Activated CD4-positive, alpha-beta T cell treated with anti-CD3 and anti-CD28 coated beads, Interleukin-2, amount 50 U/mL, for 48 hours (primary cell): ENCODE results near the gene EIPR1.

ENCODE experiments used
- DNase-seq, 2 experiments: peaks; one replicate each; pipeline ENCODE4 v3.0.0-alpha.2; 2020

Gene EIPR1

DNA sequence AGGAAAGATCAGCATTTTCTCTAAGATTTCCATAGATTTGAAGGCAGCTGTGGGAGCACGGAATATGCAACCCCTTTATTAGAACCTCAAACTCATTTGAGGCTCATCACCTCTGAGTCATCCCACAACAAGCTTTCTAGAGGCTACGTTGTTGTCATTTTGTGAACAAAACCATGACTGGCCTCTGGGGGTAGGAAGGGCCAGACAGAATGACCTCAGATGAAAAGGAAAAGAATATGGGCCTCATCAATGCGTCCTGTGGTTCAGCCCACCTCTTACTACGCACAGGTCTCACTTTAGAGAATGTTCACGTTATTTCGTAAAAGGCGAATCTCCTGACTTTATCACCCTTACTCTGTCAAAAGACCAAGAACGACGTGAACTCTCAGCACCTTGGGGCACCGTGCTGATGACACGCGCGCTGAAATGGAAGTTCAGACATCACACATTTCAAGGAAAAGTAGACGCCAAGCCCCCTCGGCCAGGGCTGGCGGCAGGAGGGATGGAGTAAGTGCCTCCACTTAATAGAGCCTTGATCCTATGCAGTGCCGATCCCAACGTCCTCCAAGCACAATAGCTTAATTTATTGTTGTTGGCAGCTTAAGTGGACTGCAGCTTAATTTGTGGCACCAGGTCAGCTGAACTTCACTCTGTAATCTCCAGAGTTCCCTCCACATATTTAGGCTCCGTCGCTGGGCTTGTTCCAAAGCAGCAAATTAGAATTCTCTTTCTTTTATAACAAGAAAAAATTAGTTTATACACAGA lies 208.3 kb downstream of the EIPR1 start:
- no peak for DNase-seq

DNA sequence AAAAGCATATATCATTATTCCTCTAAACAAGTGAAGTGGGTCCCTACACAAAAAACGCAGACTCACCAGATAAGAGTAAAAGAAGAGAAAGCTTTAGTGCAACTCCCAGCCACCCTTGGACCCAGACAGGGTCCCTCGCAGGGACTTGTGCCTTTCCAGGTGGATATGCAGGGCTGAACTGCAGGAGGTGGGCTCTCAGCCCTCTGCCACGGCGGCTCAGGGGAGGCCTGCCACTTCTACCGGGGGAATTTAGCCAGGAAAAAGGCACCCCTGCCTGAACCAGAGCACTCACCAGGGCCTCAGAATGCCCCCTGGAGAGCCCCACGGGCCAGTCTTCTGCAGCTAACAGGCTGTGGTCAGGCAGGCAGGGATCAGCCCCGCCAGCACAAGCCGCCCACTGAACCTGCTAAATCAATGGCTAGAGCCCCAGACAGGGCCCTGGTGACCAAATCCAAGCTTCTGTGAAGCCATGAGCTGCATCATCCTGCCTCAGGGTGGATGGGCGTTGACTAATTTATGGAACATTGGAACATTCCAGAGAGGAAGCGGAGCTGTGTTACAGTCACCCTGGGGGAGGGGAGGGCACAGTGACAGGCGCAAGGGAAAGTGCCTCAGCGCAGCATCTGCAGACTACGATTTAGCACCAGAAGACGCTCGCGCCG lies 209.3 kb downstream of the EIPR1 start:
- no peak for DNase-seq

DNA sequence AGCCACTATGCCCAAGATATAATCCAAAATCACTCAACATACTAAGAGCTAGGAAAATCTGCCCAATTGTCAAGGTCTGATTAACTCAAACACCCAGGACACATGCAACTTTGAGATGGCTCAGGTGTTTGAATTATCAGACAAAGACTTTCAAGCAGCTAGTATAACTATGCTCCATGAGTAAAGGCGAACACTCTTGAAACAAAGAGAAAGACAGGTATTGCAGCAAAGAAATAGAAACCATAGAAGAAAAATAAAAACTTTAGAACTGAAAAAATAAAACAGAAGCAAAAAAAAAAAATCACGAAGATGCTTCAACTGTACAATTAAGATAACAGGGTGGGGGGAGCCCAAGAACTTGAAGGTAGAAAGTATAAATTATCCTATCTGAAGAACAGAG lies 214.2 kb downstream of the EIPR1 start:
- DNase-seq, result no peak

DNA sequence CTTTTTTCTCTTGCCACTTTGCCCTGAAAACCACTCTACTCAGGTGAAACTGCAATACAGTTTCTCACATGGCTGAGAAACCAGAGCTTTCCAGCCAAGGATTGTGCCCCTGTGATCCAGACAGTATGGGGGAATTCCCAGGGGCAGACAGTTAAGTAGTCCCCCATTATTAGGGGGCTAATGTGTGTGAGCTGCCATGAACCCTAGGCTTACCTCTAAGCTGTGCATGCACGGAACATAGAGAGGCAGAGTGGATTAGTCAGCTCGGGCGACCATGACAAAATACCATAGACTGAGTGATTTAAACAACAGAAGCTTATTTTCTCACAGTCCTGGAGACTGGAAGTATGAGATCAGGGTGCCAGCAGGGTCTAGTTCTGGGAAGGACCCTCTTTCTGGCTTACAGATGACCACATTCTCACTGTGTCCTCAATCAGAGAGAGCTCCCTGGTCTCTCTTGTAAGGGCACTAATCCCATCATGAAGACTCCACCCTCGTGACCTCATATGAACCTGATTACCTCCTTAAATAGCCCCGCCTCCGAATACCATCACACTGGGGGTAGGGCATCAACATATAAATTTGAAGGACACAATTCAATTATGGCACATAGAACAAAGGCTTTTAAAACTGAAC lies 215.1 kb downstream of the EIPR1 start:
- no peak for DNase-seq

DNA sequence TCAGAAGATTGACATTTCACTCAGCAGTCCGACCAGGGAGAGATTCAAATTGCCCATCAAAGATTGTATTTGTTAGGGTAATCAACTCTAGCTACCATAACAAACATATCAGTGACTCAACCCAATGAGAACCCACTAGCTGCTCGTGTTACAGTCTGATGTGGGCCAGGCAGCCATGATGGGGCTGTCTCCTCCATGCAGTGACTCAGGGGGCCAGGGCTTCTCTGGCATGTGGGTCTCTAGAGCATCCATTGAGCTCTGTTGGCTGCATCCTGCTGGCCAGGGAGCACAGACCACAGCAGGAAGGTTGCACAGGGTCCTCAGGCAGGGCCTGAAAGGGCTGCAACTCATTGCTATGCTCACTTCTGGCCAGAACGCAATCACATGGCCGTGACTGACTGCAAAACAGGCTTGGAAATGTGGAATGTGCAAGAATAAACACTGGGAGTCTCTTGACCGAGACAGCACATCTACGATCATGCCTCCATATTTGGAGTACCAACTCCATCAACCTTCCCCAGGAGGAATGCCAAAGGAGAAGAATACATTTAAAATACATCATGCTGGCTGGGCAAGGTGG lies 216.8 kb downstream of the EIPR1 start:
- no peak for DNase-seq

DNA sequence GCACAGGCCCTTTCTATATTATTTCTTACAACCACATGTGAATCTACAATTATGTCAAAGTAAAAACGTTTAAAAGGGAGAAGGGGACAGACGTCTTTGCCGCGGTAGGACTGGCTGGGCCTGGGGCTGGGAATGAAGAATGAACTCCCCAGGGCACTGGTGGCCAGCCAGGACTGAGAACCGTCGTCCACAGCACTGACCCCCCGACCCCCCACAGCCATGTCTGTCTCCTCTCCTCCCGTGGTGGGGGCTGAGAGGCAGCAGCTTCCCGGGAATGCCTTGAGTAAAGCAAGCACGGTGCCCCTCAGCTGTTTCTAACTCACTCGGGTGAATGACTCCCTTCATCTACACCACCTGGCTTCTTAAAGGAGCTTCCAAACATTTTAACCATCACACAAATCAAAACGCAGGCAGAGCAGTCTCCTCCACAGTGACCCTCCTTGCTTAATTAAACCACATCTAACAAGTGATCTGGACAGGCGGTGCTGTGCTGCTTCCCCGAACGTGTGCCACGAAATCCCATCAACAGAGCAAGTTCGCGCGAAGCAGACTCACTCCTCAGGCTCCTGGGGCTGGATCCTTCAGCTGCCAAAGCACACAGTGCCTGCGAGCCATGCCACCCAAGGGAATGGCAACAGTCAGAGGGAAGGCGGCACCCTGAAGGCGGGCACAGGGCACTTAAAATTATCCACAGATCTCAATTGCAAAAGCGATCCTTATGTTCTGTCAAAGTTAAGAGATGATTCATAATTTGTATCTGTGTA lies 217.7 kb downstream of the EIPR1 start:
- DNase-seq, result no peak

DNA sequence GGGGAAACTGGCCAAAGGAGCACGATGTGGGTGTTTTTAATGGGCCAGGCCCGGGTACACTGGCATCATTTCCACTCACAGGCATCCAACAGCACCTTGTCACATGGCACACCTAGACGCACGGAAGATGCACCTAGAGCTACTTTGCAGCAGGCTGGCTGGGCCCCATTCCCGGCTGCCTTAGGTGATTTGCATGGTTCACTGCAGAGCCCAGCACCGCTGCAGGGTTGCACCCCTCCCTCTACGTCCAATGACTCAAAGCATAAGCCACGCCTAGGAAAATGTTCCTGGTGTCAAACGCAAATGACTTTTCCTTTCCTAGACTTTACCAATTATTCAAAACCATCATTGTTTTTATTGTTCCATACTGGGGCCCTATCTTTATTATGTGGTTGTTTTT lies 222.9 kb downstream of the EIPR1 start:
- no peak for DNase-seq

DNA sequence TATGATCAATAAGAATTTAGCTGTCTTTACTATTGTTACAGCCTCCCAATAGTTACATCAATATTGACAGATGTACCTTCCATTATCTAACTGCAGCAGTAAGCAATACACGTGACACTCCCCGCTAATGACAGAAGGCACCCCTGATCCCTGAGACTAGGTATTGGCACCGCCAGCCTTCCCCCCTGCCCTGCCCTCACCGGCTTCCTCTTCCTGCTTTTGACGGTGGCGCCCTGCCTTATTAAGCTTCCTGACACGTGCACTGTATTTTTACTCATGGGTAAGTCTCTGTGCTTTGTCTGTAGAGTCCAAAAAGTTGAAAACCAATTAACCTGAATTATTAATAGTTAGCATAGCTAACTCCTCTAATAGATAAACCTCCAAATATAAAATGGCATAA lies 223.5 kb downstream of the EIPR1 start:
- DNase-seq, result no peak

DNA sequence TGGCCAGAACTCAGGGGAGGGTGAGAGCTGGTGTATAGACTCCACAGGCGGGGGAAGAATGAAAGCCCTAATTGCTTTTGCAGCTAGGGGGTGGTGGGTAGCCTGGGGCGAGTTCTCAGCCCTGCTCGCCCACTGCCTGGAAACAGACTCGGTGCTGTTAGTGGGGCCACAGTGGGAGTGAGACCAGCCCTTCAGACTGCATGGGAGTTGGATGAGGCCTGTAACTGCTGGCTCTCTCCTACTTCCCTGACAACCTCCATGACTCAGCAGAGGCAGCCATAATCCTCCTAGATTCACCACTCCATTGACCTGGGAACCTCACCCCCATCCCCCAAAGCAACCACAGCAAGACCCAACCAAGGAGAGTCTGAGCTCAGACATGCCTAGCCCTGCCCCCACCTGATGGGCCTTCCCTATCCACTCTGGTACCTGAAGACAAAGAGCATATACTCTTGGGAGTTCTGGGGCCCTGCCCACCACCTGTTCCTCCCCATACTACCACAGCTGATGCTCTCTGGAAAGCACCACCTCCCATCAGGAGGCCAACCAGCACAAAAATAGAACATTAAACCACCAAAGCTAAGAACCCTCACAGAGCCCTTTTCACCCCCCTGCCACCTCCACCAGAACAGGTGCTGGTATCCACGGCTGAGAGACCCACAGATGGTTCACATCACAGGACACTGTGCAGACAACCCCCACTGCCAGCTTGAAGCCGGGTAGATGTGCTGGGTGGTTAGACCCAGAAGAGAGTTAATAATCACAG lies 226.3 kb downstream of the EIPR1 start:
- DNase-seq, result no peak

DNA sequence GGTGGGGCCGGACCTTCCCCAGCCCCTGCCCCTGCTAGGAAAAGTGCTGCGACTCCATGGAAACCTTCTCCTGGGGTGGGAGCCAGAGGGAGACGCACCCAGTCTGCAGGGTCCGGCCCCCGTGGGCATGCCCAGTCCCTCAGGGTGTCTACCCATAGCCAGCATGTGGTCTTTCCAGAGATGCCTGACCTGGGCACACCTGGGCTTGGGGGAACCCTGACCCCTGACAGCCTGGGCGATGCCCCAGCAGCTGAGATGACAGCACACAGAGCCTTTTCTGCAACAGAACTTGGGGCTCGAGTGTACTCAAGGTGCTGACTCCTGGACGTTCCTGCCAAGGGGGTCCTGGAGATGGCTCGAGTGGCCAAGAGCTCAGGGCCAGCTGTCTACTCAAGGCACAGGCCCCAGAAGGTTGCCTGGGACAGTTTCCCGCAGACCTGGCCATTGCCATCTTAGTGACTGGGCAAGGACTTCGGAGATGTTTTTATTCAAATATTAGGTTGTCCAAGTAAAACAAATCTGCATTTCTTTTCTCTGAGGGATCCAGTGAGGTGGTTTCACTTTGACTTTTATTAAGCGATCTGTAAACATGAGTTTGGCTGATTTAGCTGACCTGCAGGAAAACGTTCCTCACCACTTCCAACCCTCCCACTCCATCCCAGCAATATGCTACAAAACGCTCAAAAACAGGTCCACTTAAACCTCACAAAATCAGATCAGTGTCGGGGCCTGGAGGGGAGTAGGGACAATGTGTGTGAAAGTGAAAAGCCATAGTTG lies 228.0 kb downstream of the EIPR1 start:
- no peak for DNase-seq

DNA sequence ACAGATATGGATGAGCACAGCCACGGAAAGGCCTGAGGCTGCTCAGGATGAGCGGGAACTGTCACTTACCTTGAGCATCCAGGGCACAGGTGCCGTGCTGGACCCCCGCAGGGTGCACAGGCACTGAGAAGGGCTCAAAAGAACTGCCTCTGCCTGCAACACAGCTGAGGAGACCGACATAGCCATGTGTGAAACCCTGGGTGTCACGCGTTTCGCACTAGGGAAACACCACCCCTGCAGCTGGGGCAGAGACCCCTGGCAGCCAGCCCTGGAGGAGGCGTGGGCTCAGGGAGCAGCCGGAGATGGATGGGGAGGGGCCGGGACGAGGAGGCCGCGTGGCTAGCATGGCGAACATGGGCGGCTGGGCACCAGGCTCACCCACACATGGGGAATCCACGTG lies 228.9 kb downstream of the EIPR1 start:
- DNase-seq, result no peak

DNA sequence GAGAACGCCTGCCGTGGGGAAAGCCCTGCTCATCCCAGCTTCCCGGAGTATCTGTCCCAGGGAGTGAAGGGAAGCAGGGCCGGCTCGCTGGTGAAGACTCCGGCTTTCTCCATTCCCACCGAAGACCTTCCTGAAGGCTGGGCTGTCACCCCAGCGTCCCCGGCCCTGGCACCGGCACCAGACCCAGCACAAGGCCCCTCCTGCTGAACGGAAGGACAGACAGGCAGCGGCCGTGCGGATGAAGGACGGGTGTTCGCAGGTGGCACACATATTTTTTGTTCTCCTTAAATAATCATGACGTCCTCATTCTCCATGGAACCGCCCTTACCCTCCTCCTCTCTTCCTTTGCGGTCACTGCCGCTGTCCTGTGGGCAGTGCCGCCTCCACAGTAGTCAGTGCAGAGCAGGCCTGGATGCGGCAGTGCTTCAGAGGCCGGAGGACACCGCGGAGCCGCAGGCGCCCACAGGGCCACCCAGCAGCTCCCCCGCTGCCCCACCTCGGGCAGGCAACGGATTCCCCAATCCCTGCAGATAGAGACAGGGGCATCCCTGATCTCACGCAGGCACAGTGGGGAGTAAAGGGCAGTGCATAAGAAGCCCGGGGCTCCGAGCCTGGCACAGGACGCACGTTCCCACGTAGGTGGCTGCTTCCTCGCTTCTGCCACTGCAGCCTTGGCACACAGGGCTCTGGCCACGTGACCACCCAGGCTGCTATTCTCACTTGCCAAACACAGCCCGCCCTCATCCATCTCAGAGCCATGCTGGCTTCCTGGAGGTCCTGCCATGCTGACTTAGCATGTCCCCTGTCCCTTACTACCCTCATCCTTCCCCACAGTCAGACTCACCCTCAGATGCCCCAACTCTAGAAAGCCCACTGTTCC lies 229.7 kb downstream of the EIPR1 start:
- DNase-seq, result no peak

DNA sequence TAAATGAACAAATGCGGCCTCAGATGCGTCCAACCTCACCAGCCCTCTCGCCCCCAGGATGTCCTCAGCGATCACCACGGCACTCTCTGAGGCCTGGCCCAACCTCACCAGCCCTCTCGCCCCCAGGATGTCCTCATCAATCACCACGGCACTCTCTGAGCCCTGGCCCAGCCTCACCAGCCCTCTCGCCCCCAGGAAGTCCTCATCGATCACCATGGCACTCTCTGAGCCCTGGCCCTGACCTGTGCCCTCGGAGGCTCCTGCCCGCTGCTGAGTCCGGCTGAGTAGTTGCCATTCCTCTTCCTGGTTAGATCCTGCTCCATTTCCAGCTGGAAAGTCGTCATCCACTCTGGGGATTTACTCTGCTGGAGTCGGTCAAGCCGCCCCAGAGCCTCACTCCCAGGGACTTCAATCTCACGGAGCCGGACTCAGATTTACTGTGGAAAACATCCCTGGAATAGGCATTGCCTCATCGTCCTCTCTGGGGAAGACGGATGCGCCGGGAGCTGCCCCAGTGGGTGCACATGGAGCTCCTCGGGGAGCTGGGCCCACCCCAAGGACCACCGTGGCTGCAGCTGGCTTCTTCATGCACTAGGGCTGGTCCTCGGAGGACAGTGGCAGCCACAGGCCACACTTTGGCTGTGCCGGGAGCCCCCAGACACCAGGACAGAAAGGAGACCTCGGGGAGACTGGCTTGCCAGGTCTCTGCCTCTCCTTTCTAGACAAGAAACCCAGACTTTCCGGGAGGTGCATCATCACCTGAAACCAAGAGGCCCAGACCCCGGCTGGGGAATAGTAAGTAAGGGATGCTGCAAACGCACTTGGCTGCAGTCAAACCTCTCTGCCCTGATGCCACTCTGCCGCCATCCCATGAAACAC lies 230.6 kb downstream of the EIPR1 start:
- DNase-seq, result no peak

DNA sequence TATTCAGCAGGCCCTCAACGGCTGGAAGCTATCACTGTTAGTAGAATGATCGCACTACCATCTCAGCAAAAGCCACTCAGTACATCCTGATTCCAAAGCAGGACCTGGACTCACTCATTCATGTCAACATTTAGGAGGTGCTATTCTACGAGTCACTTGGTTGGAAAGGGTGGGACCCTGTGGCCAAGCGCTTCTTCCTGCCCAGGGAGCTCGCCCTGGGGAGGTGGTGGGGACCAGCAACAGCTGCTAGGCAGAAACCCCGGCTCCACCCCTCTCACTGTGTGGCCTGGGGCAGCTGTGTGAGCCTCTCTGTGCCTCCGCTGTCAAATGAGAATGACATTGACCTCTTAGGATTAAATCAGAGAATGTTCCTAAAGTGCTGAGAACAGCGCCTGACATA lies 231.4 kb downstream of the EIPR1 start:
- no peak for DNase-seq

DNA sequence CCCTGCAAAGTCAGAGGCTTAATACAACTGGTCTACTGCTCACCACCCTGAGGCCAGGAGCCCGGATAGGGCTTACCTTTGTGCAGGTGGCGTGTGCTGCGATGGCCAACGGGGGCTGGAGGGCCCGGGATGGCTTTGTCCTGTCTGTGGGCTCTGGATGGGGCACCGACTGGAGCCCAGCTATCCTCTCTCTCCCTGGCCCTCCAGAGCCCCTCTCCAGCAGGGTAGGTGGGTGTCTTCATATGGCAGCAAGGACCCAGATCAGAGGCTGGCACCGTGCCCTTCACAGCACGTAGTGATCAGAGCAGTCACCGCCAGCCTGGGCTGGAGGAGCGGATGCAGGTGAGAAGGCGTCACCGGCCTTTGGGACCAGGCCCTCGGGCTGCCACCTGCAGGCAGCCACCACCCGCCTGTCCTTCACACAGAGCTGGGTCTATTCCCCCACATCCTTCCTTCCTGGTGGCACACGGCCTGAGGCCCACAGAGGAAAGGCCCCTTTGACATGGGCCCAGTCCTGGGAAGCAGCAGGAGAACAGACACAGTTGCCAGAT lies 232.1 kb downstream of the EIPR1 start:
- no peak for DNase-seq

DNA sequence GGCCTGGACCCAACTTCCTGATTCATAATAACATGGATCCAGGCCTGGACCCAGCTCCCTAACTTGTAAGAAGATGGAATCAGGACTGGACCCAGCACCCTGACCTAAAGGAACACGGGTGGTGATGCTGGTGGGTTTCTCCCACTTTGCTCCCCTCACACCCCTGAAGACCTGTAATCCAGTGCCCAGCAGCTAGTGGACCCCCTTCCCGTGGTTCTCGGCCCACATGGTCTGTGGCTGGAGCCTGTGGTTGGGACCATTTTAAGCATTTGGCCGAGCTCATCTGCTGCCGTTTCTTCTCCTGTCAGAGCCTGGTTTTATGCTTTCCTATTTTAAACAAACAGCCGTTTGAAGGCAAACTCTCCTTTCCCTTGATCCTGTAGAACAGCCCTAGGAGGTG lies 232.8 kb downstream of the EIPR1 start:
- no peak for DNase-seq

DNA sequence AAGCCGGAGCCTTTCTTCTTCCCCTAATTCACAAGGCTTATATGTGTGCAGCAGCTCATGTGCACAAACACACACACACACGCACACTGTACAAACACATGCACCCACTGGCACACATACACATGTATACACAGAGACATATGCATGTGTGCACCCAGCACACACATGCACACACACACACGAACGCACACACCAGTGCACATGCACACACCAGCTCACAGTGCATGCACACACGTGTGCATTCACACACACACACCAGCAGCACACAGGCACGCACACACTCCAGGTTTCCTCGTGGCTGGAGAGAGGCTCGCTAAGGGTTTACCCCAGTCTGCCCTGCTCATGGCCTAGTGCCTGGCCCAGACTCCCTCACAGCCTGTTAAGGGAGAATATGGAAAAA lies 234.0 kb downstream of the EIPR1 start:
- no peak for DNase-seq

DNA sequence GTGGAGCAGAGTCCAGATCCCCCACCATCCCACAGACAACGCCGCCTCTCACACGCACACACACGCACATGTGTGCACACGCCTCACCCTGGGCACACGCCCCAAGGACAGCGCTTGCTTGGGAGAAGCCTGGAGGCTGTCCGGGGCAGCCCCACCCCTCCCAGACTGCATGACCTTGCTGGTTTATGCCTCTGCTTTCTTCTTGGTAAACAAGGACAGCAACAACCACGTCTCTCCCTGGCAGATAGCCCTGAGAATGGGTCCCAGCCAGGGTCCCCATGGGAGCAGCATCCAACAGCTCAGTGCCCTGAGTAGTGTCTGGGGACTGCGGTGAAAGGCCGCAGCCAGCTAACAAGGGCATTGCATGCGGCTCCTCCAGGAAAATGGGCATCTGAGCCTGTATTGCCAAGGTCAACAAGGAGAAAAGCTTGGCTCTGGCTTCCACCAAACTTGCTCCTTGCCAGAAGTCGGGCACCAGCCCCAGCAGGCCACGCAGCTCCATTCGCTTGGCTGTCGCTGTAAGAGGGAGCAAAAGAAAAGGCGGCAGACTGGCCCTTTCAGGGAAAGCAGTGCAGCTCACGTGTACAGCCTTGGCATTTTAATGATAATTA lies 234.6 kb downstream of the EIPR1 start:
- DNase-seq, result no peak

DNA sequence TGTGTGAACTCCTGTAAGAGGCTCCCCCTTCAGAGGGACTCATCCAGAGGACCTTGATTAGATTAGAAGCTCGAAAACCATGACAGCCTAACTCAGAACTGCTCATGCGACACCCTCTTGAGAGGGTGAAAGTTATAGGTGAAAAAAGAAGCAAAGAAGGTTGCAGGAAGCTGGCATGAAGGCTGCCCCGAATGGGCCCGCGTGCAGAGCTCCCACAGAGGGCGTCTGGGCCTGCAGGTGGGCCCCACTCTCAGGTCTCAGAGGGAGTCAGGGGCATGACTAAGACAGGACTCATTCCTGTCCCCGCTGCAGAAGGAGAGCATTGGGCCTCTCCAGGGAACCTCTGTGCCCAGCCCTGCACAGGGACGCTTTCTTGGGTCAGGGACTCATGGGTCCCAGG lies 235.4 kb downstream of the EIPR1 start:
- DNase-seq, result no peak
